Stimulated activated CD8-positive, alpha-beta memory T cell treated with anti-CD3 and anti-CD28 coated beads, Interleukin-7, amount 100 ng/mL, for 24 hours (primary cell): ENCODE results near the gene CCDC201.

Experiments
- DNase-seq: peaks from one replicate; pipeline ENCODE4 v3.0.0-alpha.2; 2020; ENCODE audit warnings: low read depth

CCDC201 gene

GRCh38 chr7:45893374-45893995, 20.6 kb upstream of the CCDC201 start:
- DNase-seq, result no peak

- no peak for DNase-seq
These were observed 19.6 kb upstream of the CCDC201 start for GRCh38 chr7:45892407-45893035.

GRCh38 chr7:45891462-45892402, 18.9 kb upstream of the CCDC201 start:
- no peak for DNase-seq

GRCh38 chr7:45890902-45891461, 18.1 kb upstream of the CCDC201 start:
- no peak for DNase-seq

GRCh38 chr7:45890125-45890901, 17.4 kb upstream of the CCDC201 start:
- DNase-seq, result no peak

GRCh38 chr7:45889367-45890067, 16.6 kb upstream of the CCDC201 start:
- no peak for DNase-seq

GRCh38 chr7:45888993-45889366, 16.1 kb upstream of the CCDC201 start:
- DNase-seq, result no peak

GRCh38 chr7:45888185-45888992, 15.5 kb upstream of the CCDC201 start, which contains the start of gene IGFBP1:
Gene IGFBP1 (plus strand): TSS chr7:45888488. CDS start chr7:45888653, 165 bp downstream.
- no peak for DNase-seq

GRCh38 chr7:45886931-45887667, 14.2 kb upstream of the CCDC201 start:
- no peak for DNase-seq

GRCh38 chr7:45885264-45885882, 12.5 kb upstream of the CCDC201 start:
- no peak for DNase-seq

- no peak for DNase-seq
These were observed 11.3 kb upstream of the CCDC201 start for GRCh38 chr7:45884136-45884535.

- DNase-seq, result no peak
These were observed 9.6 kb upstream of the CCDC201 start for GRCh38 chr7:45882465-45882810.

- no peak for DNase-seq
These were observed 9.0 kb upstream of the CCDC201 start for GRCh38 chr7:45881759-45882464.

GRCh38 chr7:45881280-45881758, 8.4 kb upstream of the CCDC201 start:
- no peak for DNase-seq

GRCh38 chr7:45880433-45880860, 7.6 kb upstream of the CCDC201 start:
- no peak for DNase-seq

GRCh38 chr7:45878457-45879144, 5.7 kb upstream of the CCDC201 start:
- DNase-seq, result no peak

- DNase-seq, result no peak
These were observed 3.6 kb upstream of the CCDC201 start for GRCh38 chr7:45876519-45876918.
